Skeletal muscle tissue (tissue), 4 donors: ENCODE measurements around the gene PRKCI. TPM values are rescaled to one million over a fixed set of nuclear protein-coding genes. Genes with fewer than 3 reads are reported as not detected.
"Not testable (repeated sequence)": the region's sequence is repeated elsewhere in the genome, so short reads cannot be mapped to it uniquely, and the experiment has no call there.

Experiments
- H3K27ac ChIP-seq: one replicate; pipeline ENCODE4 v1.7.0; 2013; ENCODE audit warnings: mild to moderate bottlenecking, low read depth, low read length, inconsistent platforms
- H3K27me3 ChIP-seq, 3 donors: one replicate each; pipeline ENCODE4 v1.7.0; 2013; ENCODE audit warnings: low read length in 3 of 3; ENCODE audit not compliant: control insufficient read depth in 3 of 3, insufficient read depth in 3 of 3
- H3K36me3 ChIP-seq, 3 donors: one replicate each; pipeline ENCODE4 v1.7.0; 2013; ENCODE audit warnings: low read length in 3 of 3; ENCODE audit not compliant: control insufficient read depth in 3 of 3, insufficient read depth in 3 of 3
- H3K4me1 ChIP-seq, 3 donors: one replicate each; pipeline ENCODE4 v1.7.0; 2013; ENCODE audit warnings: low read length in 3 of 3, mild to moderate bottlenecking in 3 of 3; ENCODE audit not compliant: control insufficient read depth in 3 of 3, insufficient read depth in 3 of 3
- H3K4me3 ChIP-seq, 3 donors: one replicate each; pipeline ENCODE4 v1.7.0; 2013; ENCODE audit warnings: low read length in 3 of 3
- H3K9ac ChIP-seq, 3 donors: one replicate each; pipeline ENCODE4 v1.7.0; 2013; ENCODE audit warnings: low read length in 3 of 3, mild to moderate bottlenecking in 3 of 3, moderate library complexity in 2 of 3, low read depth in 1 of 3
- H3K9me3 ChIP-seq, 3 donors: one replicate each; pipeline ENCODE4 v1.7.0; 2013; ENCODE audit warnings: low read length in 3 of 3; ENCODE audit not compliant: control insufficient read depth in 3 of 3
- total RNA-seq: library from RNA; depleted of rRNA; stranded (reverse); fragments of >200 nt; gene quantifications from one replicate; pipeline ENCODE4 v1.2.3, GENCODE V29; 2014
- donor health status: Osteomylitis.

Gene PRKCI
- total RNA-seq, 1 donor from 2014 or later, result 21.9 TPM

DNA sequence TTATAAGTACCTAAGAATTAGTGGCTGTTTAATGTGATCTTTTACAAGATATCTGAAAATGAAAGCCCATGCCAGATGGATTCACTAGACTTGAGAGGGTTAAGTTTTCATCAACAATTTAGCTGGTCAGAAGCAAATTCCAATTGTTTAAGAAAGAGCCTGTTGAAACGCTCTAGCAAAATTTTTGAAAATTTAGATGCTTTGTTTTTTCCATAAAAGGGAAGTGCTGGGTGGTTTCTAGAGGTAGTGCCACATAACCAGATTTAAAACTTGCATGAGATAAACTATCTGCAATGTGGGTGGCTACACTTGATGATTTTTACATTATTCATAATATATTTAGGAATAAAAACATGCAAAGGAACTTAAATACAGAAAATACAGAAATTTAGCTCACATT, 86.8 kb downstream of the PRKCI start:
- no peak overlapping the region for H3K9ac ChIP-seq

DNA sequence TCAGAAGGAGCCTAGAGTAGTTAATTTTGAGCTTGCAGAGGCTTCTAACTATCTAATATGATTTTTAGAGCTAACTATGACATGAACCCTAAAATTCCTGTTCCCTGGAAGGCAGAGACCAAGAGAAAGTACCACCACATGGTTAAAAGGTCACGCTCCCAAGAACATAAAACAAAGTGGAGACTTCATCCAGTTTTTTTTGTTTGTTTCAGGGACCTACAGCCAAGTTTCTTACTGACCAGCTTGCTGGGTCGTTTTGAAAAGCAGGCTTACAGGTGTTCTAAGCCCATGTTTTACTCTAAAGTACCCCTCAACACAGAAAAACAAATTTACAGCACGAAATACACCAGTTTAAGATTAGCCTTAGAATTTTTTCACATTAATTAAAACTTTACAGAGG, 95.7 kb downstream of the PRKCI start:
- Histone ChIP-seq H3K9me3 (no peaks in the 10 kb centered on the region), H3K27ac (no peak overlapping the region), H3K27me3 (no peaks in the 10 kb centered on the region), H3K4me1 (no peaks in the 10 kb centered on the region), H3K9ac (no peak overlapping the region), H3K36me3 (no peaks in the 10 kb centered on the region), H3K4me3 (no peak overlapping the region)

More for the DNA sequence above, 86.8 kb downstream of the PRKCI start:
- H3K36me3 ChIP-seq, result no peaks in the 10 kb centered on the region
- no peaks in the 10 kb centered on the region for H3K4me1 ChIP-seq
- no peaks in the 10 kb centered on the region for H3K9me3 ChIP-seq
- H3K27ac ChIP-seq, result no peak overlapping the region
- H3K4me3 ChIP-seq, result no peak overlapping the region
- no peaks in the 10 kb centered on the region for H3K27me3 ChIP-seq

DNA sequence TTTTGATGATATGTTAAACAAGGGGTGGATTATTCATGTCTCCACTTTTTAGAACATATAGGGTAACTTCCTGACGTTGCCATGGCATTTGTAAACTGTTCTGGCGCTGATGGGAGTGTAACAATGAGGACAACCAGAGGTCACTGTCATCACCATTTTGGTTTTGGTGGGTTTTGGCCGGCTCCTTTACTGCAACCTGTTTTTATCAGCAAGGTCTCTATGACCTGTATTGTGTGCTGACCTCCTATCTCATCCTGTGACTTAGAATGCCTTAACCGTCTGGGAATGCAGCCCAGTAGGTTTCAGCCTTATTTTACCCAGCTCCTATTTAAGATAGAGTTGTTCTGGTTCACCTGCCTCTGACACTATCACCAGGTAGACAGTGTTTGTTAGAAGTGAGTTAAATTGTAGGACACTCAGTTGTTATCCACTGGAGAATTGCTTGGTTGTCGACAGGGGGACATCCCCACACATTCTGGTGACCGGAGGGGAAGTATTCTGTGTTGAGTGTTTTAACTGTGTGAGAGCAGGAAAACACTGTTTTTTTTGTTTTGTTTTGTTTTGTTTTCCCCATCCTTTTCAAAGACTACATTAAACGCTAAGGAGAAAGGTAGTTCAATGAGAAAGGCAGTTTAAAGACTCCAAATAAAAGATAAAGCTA, 98.4 kb downstream of the PRKCI start:
- H3K4me3 ChIP-seq, result no peak overlapping the region
- no peaks in the 10 kb centered on the region for H3K36me3 ChIP-seq
- no peak overlapping the region for H3K9ac ChIP-seq
- H3K27ac ChIP-seq, result no peak overlapping the region
- no peaks in the 10 kb centered on the region for H3K9me3 ChIP-seq
- no peaks in the 10 kb centered on the region for H3K27me3 ChIP-seq
- no peaks in the 10 kb centered on the region for H3K4me1 ChIP-seq

DNA sequence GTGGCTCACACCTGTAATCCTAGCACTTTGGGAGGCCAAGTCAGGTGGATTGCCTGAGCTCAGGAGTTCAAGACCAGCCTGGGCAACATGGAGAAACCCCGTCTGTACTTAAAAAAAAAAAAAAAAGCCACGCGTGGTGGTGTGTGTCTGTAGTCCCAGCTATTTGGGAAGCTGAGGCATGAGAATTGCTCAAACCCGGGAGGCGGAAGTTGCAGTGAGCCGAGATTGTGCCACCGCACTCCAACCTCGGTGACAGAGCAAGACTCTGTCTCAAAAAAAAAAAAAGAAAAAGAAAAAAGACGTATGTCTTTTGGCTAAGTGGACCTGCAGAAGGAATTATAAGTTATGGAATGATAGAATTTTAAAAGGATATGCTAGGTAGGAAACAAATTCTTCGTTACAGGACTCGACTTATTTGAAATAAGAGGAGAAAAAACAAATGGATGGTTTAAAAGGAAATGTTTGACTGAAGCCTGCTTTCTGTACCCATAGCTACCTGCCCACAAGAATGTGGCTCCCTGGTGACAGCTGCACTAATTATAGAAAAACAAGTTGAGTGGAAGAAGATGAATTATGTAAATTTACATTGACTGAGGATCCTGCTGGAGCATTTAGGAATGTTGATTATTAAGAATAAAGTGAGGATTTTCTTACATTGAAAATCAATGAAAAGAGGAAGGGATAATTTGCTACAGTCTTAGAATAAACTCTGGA, 99.3 kb downstream of the PRKCI start:
- Histone ChIP-seq H3K9me3 (no peaks in the 10 kb centered on the region), H3K36me3 (no peaks in the 10 kb centered on the region), H3K27me3 (no peaks in the 10 kb centered on the region), H3K4me1 (no peaks in the 10 kb centered on the region), H3K4me3 (no peak overlapping the region), H3K9ac (no peak overlapping the region), H3K27ac (no peak overlapping the region)

DNA sequence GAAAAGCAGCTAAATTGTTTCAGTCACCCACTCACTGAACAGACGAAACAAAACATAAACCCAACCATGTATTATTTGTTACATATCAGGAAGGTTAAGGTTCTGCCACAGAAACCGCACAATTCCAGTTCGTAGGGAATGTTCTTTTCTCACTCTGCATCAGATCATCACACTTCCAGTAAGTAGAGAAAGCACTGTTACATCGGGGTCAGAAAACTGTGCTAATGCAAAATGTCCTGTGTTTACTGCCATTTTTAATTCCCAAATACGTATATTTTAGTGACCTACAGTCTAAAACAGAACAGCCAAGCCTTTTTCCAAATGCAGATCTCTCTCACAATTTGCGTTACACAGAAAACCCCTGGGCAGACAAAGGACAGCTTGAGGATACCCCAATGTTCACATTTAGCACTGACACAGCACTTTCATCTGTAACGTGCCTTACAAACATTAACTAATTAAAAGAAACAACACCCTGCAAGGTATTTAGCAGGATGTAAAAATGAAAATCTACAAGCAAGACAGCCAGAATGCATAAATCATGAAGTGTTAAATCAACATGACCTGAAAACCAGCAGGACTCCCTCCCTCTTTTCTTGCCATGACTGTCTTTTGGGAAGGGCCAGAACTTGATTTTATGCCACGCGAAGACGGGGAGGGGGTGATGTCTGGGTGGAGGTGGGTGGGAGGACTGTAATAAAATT, 100.5 kb downstream of the PRKCI start:
- Histone ChIP-seq H3K9ac (no peak overlapping the region), H3K4me3 (no peak overlapping the region), H3K36me3 (no peaks in the 10 kb centered on the region), H3K4me1 (no peaks in the 10 kb centered on the region), H3K9me3 (no peaks in the 10 kb centered on the region), H3K27ac (no peak overlapping the region), H3K27me3 (no peaks in the 10 kb centered on the region)

DNA sequence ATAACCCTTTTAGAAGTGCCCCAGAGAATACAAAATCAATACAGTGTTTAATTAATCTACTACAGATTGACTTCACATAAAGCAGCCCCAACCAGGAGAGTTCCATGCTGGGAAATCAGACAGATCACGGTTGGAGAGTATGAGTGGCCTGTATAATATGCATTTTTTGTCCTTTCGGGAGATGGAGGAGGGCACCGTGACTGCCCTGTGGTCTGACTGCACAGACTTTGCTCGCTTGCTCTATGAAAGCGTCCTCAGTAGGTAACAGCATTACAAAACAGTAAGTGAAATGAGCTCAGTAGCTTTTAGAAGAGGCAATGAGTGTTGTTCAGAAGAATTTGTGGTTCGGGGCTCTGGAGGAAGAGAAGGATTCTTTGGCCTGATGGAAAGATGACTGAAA, 101.1 kb downstream of the PRKCI start:
- no peak overlapping the region for H3K27ac ChIP-seq
- peaks cover 0 to 2% (median 0%) of the 10 kb centered on the region in 3 donors for H3K9me3 ChIP-seq
- no peaks in the 10 kb centered on the region for H3K4me1 ChIP-seq
- H3K27me3 ChIP-seq, result no peaks in the 10 kb centered on the region
- no peak overlapping the region for H3K9ac ChIP-seq
- no peak overlapping the region for H3K4me3 ChIP-seq
- H3K36me3 ChIP-seq, result no peaks in the 10 kb centered on the region

DNA sequence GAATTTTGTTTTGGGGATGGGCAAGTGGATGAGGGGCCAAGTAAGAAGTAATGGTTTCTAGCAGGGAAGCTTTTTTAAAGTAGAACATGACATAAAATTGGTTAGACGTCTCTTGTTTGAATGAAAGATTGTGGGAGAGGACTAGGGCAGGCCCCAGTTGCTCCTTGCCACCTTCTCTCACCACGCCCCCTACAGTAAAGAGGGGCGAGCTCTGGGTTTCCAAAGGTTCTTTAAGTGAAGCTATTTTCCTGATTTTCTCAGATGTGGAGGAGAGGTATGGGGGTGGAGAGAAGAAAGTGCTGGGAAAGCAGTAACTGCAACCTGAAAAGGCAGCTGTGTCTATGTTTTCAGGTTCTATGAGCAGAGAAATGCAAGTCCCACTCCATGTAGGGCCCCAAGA, 102.7 kb downstream of the PRKCI start:
- Histone ChIP-seq H3K9ac (no peak overlapping the region), H3K9me3 (peaks cover 0 to 2% (median 0%) of the 10 kb centered on the region in 3 donors), H3K27me3 (no peaks in the 10 kb centered on the region), H3K27ac (no peak overlapping the region), H3K4me3 (no peak overlapping the region), H3K36me3 (no peaks in the 10 kb centered on the region), H3K4me1 (no peaks in the 10 kb centered on the region)

DNA sequence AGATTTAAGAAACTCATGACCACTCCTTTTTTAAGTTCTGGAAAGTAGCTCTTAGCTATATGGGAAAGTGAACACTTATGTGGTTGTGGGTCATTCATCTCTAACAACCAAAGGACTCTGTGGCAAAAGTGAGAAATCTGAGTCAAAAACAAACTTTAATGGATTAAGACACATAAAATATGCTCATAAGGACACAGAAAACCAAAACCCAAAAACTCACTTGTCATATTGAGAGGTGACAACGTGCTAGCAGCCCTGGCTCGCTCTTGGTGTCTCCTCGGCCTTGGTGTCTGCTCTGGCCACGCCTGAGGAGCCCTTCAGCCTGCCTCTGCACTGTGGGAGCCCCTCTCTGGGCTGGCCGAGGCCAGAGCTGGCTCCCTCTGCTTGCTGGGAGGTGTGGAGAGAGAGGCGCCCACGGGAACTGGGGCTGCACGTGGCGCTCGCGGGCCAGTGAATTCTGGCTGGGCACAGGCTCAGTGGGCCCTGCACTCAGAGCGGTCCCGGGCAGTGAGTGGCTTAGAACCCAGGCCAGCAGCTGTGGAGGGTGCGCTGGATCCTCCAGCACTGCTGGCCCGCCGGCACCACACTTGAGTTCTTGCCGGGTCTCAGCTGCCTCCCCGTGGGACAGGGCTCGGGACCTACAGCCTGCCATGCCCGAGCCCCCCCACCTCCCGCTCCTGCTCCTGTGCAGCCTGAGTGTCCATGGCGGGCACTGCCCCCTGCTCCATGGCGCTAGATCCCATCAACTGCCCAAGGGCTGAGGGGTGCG, 105.0 kb downstream of the PRKCI start:
- Histone ChIP-seq H3K4me1 (no peaks in the 10 kb centered on the region), H3K9me3 (peaks cover 0 to 2% (median 0%) of the 10 kb centered on the region in 3 donors), H3K27me3 (no peaks in the 10 kb centered on the region), H3K4me3 (no peak overlapping the region), H3K9ac (no peak overlapping the region), H3K27ac (no peak overlapping the region), H3K36me3 (no peaks in the 10 kb centered on the region)

DNA sequence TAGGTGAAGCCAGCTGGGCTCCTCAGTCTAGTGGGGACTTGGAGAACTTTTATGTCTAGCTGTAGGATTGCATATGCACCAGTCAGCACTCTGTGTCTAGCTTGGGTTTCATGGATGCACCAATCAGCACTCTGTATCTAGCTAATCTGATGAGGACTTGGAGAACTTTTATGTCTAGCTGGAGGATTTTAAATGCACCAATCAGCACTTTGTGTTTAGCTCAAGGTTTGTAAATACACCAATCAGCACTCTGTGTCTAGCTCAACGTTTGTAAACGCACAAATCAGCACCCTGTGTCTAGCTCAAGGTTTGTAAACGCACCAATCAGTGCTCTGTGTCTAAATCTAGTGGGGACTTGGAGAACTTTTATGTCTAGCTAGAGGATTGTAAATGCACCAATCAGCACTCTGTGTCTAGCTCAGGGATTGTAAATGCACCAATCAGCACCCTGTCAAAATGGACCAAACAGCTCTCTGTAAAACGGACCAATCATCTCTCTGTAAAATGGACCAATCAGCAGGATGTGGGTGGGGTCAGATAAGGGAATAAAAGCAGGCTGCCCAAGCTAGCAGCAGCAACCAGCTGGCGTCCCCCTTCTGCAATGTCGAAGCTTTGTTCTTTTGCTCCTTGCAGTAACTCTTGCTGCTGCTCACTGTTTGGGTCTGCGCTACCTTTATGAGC, 105.8 kb downstream of the PRKCI start:
- not testable (repeated sequence) for H3K4me3 ChIP-seq, H3K9me3 ChIP-seq, H3K4me1 ChIP-seq, H3K27me3 ChIP-seq, H3K36me3 ChIP-seq, H3K27ac ChIP-seq, H3K9ac ChIP-seq
